Activated CD4-positive, alpha-beta T cell treated with anti-CD3 and anti-CD28 coated beads, Interleukin-2, Interleukin-4, amounts not matched to agents 100 ng/mL and 50 ng/mL, durations not matched to agents 16 hours and 8 hours (primary cell): Measurements from ENCODE around the gene ZNF565.
"Not testable (repeated sequence)": the region's sequence is repeated elsewhere in the genome, so short reads cannot be mapped to it uniquely, and the experiment has no call there.

Source experiments
- DNase-seq: peaks from one replicate; pipeline ENCODE4 v3.0.0-alpha.2; 2020; ENCODE audit warnings: low spot score

ZNF565 gene

GRCh38 chr19:36150586-36150985, 63.9 kb downstream of the ZNF565 start:
- no peak for DNase-seq

- no peak for DNase-seq
Observed at GRCh38 chr19:36149673-36150406, 64.6 kb downstream of the ZNF565 start.

- DNase-seq, result no peak
Observed at GRCh38 chr19:36144624-36145023, 69.8 kb downstream of the ZNF565 start.

- no peak for DNase-seq
Observed at GRCh38 chr19:36142496-36142895, 72.0 kb downstream of the ZNF565 start.

GRCh38 chr19:36142046-36142445, 72.4 kb downstream of the ZNF565 start:
- DNase-seq, result no peak

GRCh38 chr19:36141039-36141927, 73.2 kb downstream of the ZNF565 start:
- DNase-seq, result peak; percentile 95

GRCh38 chr19:36140304-36141038, 74.0 kb downstream of the ZNF565 start:
- peak; percentile 59 for DNase-seq

GRCh38 chr19:36139473-36140303, 74.8 kb downstream of the ZNF565 start, which contains the start of gene CAPNS1:
Gene CAPNS1 (plus strand): TSS chr19:36140066. CDS start chr19:36141012, 946 bp downstream.
- peak; percentile 96 for DNase-seq

- DNase-seq, result no peak
Observed at GRCh38 chr19:36139120-36139472, 75.4 kb downstream of the ZNF565 start.

- DNase-seq, result peak; percentile 41
Observed at GRCh38 chr19:36136964-36137686, 77.3 kb downstream of the ZNF565 start.

GRCh38 chr19:36134867-36135266, 79.6 kb downstream of the ZNF565 start:
- DNase-seq, result not testable (repeated sequence)
